GM06990 (cell line): ENCODE data around the gene ARHGAP24.

Experiments used
- DNase-seq: peaks from one replicate; pipeline ENCODE4 v3.0.0-alpha.2; 2011; ENCODE audit not compliant: insufficient read length; ENCODE audit errors: extremely low read depth
- H3K27me3 ChIP-seq: replicated peaks from 2 replicates; pipeline ENCODE4 v1.6.0; 2011; ENCODE audit warnings: low read length; ENCODE audit not compliant: control insufficient read depth, insufficient read depth
- H3K36me3 ChIP-seq: 2 replicates; pipeline ENCODE4 v1.5.1; 2011; ENCODE audit warnings: low read length; ENCODE audit not compliant: control insufficient read depth, insufficient read depth
- H3K4me3 ChIP-seq: replicated peaks from 2 replicates; pipeline ENCODE4 v1.5.1; 2011; ENCODE audit warnings: low read depth, mild to moderate bottlenecking, control low read depth, low read length
- TF ChIP-seq, protein P1 (sequence below): IDR thresholded peaks from 2 replicates; pipeline ENCODE4 v1.5.1; 2011; ENCODE audit warnings: low read length, control low read depth, mild to moderate bottlenecking, inconsistent platforms; ENCODE audit not compliant: insufficient read depth, poor library complexity, severe bottlenecking

ARHGAP24 gene

DNA sequence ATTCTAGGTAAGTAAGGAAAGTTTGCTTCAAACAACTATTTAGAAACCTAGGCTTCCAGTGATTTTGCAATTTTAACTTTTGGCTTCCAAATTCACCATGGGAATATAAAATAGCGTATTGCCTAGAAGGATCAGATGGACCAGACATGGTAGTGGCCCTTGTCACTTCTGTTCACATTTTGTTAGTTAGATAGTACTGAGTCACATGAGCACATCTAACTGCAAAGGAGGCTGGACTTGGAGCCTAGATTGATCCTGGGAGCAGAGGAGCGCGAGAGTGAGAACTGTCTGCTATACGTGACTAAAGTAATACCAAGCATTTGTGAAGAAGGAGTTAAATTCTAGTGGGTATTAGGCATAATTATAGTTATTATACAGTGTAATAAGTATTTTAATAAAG is 102.4 kb downstream of the ARHGAP24 start:
- TF ChIP-seq, protein P1, sequence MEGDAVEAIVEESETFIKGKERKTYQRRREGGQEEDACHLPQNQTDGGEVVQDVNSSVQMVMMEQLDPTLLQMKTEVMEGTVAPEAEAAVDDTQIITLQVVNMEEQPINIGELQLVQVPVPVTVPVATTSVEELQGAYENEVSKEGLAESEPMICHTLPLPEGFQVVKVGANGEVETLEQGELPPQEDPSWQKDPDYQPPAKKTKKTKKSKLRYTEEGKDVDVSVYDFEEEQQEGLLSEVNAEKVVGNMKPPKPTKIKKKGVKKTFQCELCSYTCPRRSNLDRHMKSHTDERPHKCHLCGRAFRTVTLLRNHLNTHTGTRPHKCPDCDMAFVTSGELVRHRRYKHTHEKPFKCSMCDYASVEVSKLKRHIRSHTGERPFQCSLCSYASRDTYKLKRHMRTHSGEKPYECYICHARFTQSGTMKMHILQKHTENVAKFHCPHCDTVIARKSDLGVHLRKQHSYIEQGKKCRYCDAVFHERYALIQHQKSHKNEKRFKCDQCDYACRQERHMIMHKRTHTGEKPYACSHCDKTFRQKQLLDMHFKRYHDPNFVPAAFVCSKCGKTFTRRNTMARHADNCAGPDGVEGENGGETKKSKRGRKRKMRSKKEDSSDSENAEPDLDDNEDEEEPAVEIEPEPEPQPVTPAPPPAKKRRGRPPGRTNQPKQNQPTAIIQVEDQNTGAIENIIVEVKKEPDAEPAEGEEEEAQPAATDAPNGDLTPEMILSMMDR: no peak
- no peaks in the 10 kb centered on the region for H3K36me3 ChIP-seq

DNA sequence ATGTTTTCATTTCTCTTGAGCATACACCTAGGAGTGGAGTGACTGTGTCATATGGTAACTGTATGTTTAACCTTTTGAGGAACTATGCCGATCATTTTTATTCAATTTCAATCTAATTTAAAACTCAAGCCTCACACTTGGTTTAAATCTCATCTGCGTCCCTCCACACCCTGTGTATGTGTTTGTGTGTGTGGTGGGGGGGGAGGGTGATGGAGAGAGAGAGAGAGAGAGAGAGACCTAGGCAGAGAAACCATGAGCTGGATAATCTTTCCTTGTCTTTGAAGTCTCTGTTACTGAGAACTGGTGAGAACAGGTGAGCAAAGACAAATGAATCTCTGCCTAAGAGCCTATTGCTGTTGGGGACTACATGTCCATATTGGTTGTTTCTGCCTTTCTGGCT is 105.0 kb downstream of the ARHGAP24 start:
- H3K36me3 ChIP-seq: no peaks in the 10 kb centered on the region
- H3K27me3 ChIP-seq: no peaks in the 10 kb centered on the region
- TF ChIP-seq, protein P1: no peak
- no peak overlapping the region for H3K4me3 ChIP-seq
- no peak for DNase-seq

More for the DNA sequence above, 102.4 kb downstream of the ARHGAP24 start:
- H3K4me3 ChIP-seq: no peak overlapping the region
- H3K27me3 ChIP-seq: no peaks in the 10 kb centered on the region
- DNase-seq: no peak

DNA sequence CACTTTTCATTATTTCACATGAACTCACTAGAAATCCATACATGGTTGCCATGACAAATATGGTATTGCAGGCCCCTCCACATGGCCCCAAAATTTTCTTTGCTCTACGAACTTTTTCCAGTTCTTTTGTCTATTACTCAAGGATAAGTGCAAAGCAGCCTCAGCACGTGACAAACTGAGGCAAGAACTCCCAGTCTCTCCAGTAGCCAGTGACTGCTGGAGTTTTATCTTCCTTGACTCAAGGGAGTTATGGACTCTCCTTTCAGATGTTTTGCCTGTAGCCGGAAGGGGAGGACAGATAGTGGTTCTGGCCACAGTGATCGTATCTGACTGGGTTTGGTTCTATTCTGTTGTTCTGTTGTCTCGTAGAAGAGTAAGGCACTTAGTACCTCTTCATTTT is 105.5 kb downstream of the ARHGAP24 start:
- TF ChIP-seq, protein P1: no peak
- no peak for DNase-seq
- Histone ChIP-seq H3K36me3 (no peaks in the 10 kb centered on the region), H3K27me3 (no peaks in the 10 kb centered on the region), H3K4me3 (no peak overlapping the region)

DNA sequence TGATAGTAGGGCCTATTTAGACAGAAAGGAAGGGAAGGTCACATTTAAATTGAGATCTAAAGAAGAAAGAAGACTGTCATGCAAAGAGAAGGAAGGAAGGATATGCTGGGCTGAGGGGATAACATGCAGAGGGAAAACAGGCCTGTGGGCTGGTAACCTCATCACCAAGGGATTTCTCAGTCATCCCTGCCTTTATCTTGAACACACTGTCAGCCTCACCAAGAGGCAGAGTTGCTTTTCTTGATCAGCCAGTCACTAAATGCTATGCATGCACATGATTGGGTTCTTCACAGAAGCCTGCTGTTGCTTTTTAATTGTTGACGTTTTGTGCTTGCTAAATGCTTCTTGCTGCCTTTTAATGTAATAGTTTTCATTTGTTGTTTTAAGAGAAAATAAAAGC is 113.0 kb downstream of the ARHGAP24 start:
- Histone ChIP-seq H3K27me3 (no peaks in the 10 kb centered on the region), H3K36me3 (no peaks in the 10 kb centered on the region), H3K4me3 (no peak overlapping the region)
- TF ChIP-seq, protein P1: no peak
- no peak for DNase-seq

DNA sequence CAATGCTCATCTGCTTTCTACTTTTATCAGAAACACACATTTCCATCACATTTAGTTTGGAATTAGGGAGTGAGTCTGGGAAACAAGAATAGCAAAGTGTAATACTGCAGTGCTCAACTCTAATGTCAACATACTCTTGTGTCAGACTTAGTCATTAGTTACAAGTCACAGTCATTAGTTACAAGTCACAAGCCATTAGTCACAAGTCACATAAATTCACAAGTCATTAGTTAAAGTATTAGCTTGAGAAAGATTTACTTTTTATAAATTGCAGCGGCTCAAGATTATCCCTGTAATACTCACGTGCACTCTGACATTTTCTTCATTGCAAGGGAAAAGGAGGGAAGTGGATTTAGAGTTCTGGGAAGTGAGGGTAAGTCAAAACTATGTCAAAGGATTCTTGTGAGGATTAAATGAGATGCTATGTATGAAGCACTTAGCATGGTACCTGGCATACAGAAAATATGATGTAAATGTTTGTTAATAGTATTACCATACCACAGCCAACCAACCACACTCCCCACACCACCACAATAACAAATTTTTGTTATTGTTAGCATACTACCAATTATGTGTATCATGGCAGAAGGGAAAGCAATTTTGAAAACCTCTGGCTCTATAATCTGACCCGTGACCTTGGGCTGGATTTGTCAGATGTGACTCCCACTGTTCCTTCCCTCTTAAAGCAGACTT is 116.6 kb downstream of the ARHGAP24 start:
- Histone ChIP-seq H3K27me3 (no peaks in the 10 kb centered on the region), H3K4me3 (no peak overlapping the region), H3K36me3 (no peaks in the 10 kb centered on the region)
- no peak for DNase-seq
- TF ChIP-seq, protein P1: no peak
